Measurements from ENCODE around the gene MXRA8. TPM values are rescaled to one million over a fixed set of nuclear protein-coding genes. Genes with fewer than 3 reads are reported as not detected.

The MXRA8 gene
- total and polyA plus RNA-seq, 2 donors (not counting 3 experiments of a cell fraction or from before 2014, with no cell fraction given): 0.82 to 1.9 TPM

- no TSS peak for BruUV-seq (replicated peaks)
Observed at GRCh38 chr1:1395166-1395565, 36.8 kb upstream of the MXRA8 start.

More at GRCh38 chr1:1395166-1395565, 36.8 kb upstream of the MXRA8 start:
- Histone ChIP-seq H2AFZ (ENCODE audit: low read depth, low read length) (no peak overlapping the region), H3K27ac (ENCODE audit: insufficient read depth, low read depth, low read length) (no peak overlapping the region), H3K9me1 (replicated peaks; ENCODE audit: control insufficient read depth, extremely low read depth, insufficient read depth, low read length) (no peaks in the 10 kb centered on the region), H3K27me3 (ENCODE audit: control insufficient read depth in 2 of 2, insufficient read depth in 2 of 2, low read length in 2 of 2) (no peaks in the 10 kb centered on the region), H3K9ac (replicated peaks; ENCODE audit: extremely low read depth, insufficient read depth, low read length) (no peak overlapping the region), H3K4me1 (ENCODE audit: control insufficient read depth, extremely low read depth, insufficient read depth, low read length) (peaks cover 15% of the 10 kb centered on the region), H3K36me3 (ENCODE audit: control insufficient read depth in 2 of 2, extremely low read depth in 1 of 2, insufficient read depth in 2 of 2, low read length in 2 of 2) (peaks cover 23 to 40% of the 10 kb centered on the region in 2 experiments), H3K4me3 (replicated peaks in 1 of 3; ENCODE audit: insufficient read depth in 1 of 3, low read depth in 1 of 3, low read length in 3 of 3) (no peak overlapping the region), H3K79me2 (ENCODE audit: control insufficient read depth, insufficient read depth, low read length) (peaks cover 52% of the 10 kb centered on the region), H4K20me1 (replicated peaks; ENCODE audit: control insufficient read depth, extremely low read depth, insufficient read depth, low read length) (no peaks in the 10 kb centered on the region), H3K9me3 (replicated peaks; ENCODE audit: control insufficient read depth, insufficient read depth, low read length) (no peaks in the 10 kb centered on the region), H3K4me2 (ENCODE audit: insufficient read depth, low read length) (no peak overlapping the region)
- dilution Hi-C loops (cut with MboI; ENCODE audit: extremely low pct_ligation_motif_present, low sequenced_read_pairs) (no loop called here), intact Hi-C loops (cut with micrococcal nuclease) (no loop called here)
- FAIRE-seq (no peak), DNase-seq (ENCODE audit: low read depth, low spot score) (no peak)
- no peak for TF ChIP-seq FOS (IDR thresholded peaks at IDR 0.05; ENCODE audit: borderline replicate concordance, insufficient read depth, low read length)
- TF ChIP-seq EZH2 (IDR thresholded peaks at IDR 0.05; ENCODE audit: borderline replicate concordance, low read depth, low read length, severe bottlenecking): no peak
- no peak for TF ChIP-seq POLR2AphosphoS5 (IDR thresholded peaks at IDR 0.05; ENCODE audit: insufficient read depth, low read depth, low read length)
- no peak for TF ChIP-seq JUN (IDR thresholded peaks at IDR 0.05; ENCODE audit: borderline replicate concordance, insufficient read depth, insufficient read length, low read depth)
- TF ChIP-seq CTCF (IDR thresholded peaks at IDR 0.05; ENCODE audit: extremely low read depth in 1 of 2, insufficient read depth in 1 of 2, low read depth in 1 of 2, low read length in 2 of 2): no peak
- no peak for TF ChIP-seq GATA2 (IDR thresholded peaks at IDR 0.05; ENCODE audit: insufficient read depth, insufficient read length, low read depth, low read length)
- TF ChIP-seq MYC (IDR thresholded peaks at IDR 0.05; ENCODE audit: low read depth, low read length): no peak
- TF ChIP-seq POLR2A (IDR thresholded peaks at IDR 0.05; ENCODE audit: low read depth, low read length): no peak
- no peak for TF ChIP-seq MAX (IDR thresholded peaks at IDR 0.05; ENCODE audit: insufficient read depth, insufficient read length)
- CTCF ChIA-PET: no interaction called here
- POLR2A ChIA-PET: interaction anchor here (0.7 kb wide), 1 partner anchor 81 kb away, joined by 3 read pairs; no protein-coding TSS in a partner anchor

Measured in endothelial cell of umbilical vein (primary cell).